ENCODE measurements around the gene FRAS1.

Gene FRAS1

GRCh38 chr4:78342125-78342524 lies 285.0 kb downstream of the FRAS1 start:
- no peak for TF ChIP-seq GATA3 (IDR thresholded peaks at IDR 0.05; ENCODE audit: low read depth, low read length)
- no peak for TF ChIP-seq GATA2 (IDR thresholded peaks at IDR 0.05; ENCODE audit: low read depth, low read length)

GRCh38 chr4:78343682-78344081 lies 286.6 kb downstream of the FRAS1 start:
- TF ChIP-seq GATA2 (IDR thresholded peaks at IDR 0.05; ENCODE audit: low read depth, low read length): no peak
- no peak for TF ChIP-seq GATA3 (IDR thresholded peaks at IDR 0.05; ENCODE audit: low read depth, low read length)

GRCh38 chr4:78345237-78345636 lies 288.1 kb downstream of the FRAS1 start:
- TF ChIP-seq GATA3 (IDR thresholded peaks at IDR 0.05; ENCODE audit: low read depth, low read length): no peak
- TF ChIP-seq GATA2 (IDR thresholded peaks at IDR 0.05; ENCODE audit: low read depth, low read length): no peak

GRCh38 chr4:78346222-78346621 lies 289.1 kb downstream of the FRAS1 start:
- TF ChIP-seq GATA3 (IDR thresholded peaks at IDR 0.05; ENCODE audit: low read depth, low read length) (no peak), GATA2 (IDR thresholded peaks at IDR 0.05; ENCODE audit: low read depth, low read length) (no peak)

GRCh38 chr4:78347527-78347926 lies 290.4 kb downstream of the FRAS1 start:
- TF ChIP-seq GATA2 (IDR thresholded peaks at IDR 0.05; ENCODE audit: low read depth, low read length): no peak
- TF ChIP-seq GATA3 (IDR thresholded peaks at IDR 0.05; ENCODE audit: low read depth, low read length): no peak

- TF ChIP-seq GATA2 (IDR thresholded peaks at IDR 0.05; ENCODE audit: low read depth, low read length) (no peak), GATA3 (IDR thresholded peaks at IDR 0.05; ENCODE audit: low read depth, low read length) (no peak)
Measured at GRCh38 chr4:78353921-78354320, 296.8 kb downstream of the FRAS1 start.

GRCh38 chr4:78354782-78355181 lies 297.7 kb downstream of the FRAS1 start:
- no peak for TF ChIP-seq GATA3 (IDR thresholded peaks at IDR 0.05; ENCODE audit: low read depth, low read length)

GRCh38 chr4:78355306-78355705 lies 298.2 kb downstream of the FRAS1 start:
- TF ChIP-seq GATA2 (IDR thresholded peaks at IDR 0.05; ENCODE audit: low read depth, low read length) (no peak), GATA3 (IDR thresholded peaks at IDR 0.05; ENCODE audit: low read depth, low read length) (no peak)

- TF ChIP-seq GATA2 (IDR thresholded peaks at IDR 0.05; ENCODE audit: low read depth, low read length) (no peak), GATA3 (IDR thresholded peaks at IDR 0.05; ENCODE audit: low read depth, low read length) (no peak)
Measured at GRCh38 chr4:78356251-78356786, 299.2 kb downstream of the FRAS1 start.

GRCh38 chr4:78357122-78357521 lies 300.0 kb downstream of the FRAS1 start:
- TF ChIP-seq GATA3 (IDR thresholded peaks at IDR 0.05; ENCODE audit: low read depth, low read length): no peak
- TF ChIP-seq GATA2 (IDR thresholded peaks at IDR 0.05; ENCODE audit: low read depth, low read length): no peak

GRCh38 chr4:78360466-78360865 lies 303.3 kb downstream of the FRAS1 start:
- no peak for TF ChIP-seq GATA2 (IDR thresholded peaks at IDR 0.05; ENCODE audit: low read depth, low read length)
- TF ChIP-seq GATA3 (IDR thresholded peaks at IDR 0.05; ENCODE audit: low read depth, low read length): no peak

- TF ChIP-seq GATA3 (IDR thresholded peaks at IDR 0.05; ENCODE audit: low read depth, low read length): no peak
- TF ChIP-seq GATA2 (IDR thresholded peaks at IDR 0.05; ENCODE audit: low read depth, low read length): no peak
Measured at GRCh38 chr4:78361621-78362120, 304.5 kb downstream of the FRAS1 start.

GRCh38 chr4:78362310-78362709 lies 305.2 kb downstream of the FRAS1 start:
- no peak for TF ChIP-seq GATA2 (IDR thresholded peaks at IDR 0.05; ENCODE audit: low read depth, low read length)
- no peak for TF ChIP-seq GATA3 (IDR thresholded peaks at IDR 0.05; ENCODE audit: low read depth, low read length)

- no peak for TF ChIP-seq GATA3 (IDR thresholded peaks at IDR 0.05; ENCODE audit: low read depth, low read length)
- TF ChIP-seq GATA2 (IDR thresholded peaks at IDR 0.05; ENCODE audit: low read depth, low read length): no peak
Measured at GRCh38 chr4:78363031-78363570, 306.0 kb downstream of the FRAS1 start.

- TF ChIP-seq GATA2 (IDR thresholded peaks at IDR 0.05; ENCODE audit: low read depth, low read length): no peak
- no peak for TF ChIP-seq GATA3 (IDR thresholded peaks at IDR 0.05; ENCODE audit: low read depth, low read length)
Measured at GRCh38 chr4:78369679-78370078, 312.6 kb downstream of the FRAS1 start.
